ENCODE data around the gene PCLO.
"Not testable (repeated sequence)": the region's sequence is repeated elsewhere in the genome, so short reads cannot be mapped to it uniquely, and the experiment has no call there.

The PCLO gene

GRCh38 chr7:82729172-82730030, 433.3 kb downstream of the PCLO start:
- peak; percentile 41 for DNase-seq (ENCODE audit: low spot score)

DNA sequence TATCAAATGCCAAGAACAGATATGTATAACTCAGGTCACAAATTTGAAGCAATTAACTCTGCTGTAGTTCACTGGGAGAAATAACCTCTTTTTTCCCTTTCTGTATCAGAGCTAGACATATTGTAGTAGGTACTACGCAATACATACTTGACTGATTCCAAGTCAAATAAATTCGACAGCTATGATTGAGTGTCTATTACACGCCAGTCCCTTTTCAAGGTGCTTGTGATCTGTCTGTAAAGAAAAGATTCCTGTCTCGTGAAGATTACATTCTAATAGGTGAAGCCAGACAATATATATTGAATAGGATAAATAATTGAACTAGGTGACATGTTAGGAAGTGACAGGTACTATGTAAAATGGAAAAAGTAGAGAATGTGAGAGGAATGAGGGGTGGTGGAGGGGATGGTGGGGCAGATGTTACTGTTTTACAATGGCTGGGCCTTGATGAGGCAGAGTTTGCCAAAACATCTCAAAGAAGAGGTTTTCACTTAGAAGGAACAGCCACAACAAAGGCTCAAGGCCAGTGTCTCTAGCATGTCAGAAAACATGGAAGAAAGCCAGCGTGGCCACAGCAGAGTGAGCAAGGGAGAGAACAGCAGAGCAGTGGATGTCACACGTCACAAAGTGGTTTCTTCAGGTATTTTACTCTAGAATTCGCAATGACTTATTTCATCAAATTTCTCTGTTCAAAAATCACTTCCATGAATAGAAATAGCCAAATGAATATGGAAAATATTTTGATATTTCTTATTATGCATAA, 436.5 kb downstream of the PCLO start:
- no peak for DNase-seq (ENCODE audit: low spot score)

GRCh38 chr7:82723411-82723810, 439.3 kb downstream of the PCLO start:
- DNase-seq (ENCODE audit: low spot score) = no peak

GRCh38 chr7:82722946-82723345, 439.7 kb downstream of the PCLO start:
- no peak for DNase-seq (ENCODE audit: low spot score)

- no peak for DNase-seq (ENCODE audit: low spot score)
Observed at GRCh38 chr7:82715344-82715743, 447.3 kb downstream of the PCLO start.

DNA sequence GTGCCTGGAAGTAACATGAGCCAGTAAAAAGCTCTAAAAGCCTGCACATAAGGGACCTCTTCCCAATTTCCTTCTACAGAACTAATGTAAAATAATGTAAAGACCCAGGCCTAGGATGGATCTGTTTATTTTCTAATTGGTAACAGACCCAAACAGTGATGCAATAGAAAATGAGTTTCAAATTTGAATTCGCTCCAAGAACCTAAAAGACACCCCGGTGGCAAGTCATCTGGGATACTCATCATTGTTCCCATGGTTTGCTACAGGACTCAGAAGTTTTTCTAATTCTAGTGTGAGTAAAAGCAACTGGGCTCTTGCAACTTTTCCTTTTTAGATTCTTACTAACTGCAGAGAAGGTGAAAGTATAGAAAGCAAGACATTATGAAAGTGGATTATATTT, 447.8 kb downstream of the PCLO start:
- DNase-seq (ENCODE audit: low spot score) = no peak

- DNase-seq (ENCODE audit: low spot score) = no peak
Observed at GRCh38 chr7:82713506-82713905, 449.2 kb downstream of the PCLO start.

DNA sequence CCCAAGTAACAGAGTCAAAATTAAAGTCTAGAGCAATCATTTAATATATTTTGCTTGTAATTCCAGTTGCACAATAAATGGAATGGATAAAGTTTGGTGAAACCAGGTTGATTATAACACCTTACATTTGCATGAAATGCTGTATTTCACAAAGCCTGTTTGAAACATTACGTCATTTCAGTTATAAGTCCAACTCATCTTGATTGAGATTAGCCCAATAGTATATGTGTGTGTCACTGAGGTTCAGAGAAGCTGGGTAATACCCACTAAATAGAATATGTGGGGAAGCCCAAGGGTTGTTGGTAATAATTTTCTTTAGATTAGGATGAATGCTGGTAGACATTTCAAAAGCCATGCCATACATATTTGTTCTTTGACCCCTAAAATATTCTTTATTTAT, 456.3 kb downstream of the PCLO start:
- not testable (repeated sequence) for DNase-seq (ENCODE audit: low spot score)

GRCh38 chr7:82705517-82706260, 457.0 kb downstream of the PCLO start:
- DNase-seq (ENCODE audit: low spot score) = no peak

DNA sequence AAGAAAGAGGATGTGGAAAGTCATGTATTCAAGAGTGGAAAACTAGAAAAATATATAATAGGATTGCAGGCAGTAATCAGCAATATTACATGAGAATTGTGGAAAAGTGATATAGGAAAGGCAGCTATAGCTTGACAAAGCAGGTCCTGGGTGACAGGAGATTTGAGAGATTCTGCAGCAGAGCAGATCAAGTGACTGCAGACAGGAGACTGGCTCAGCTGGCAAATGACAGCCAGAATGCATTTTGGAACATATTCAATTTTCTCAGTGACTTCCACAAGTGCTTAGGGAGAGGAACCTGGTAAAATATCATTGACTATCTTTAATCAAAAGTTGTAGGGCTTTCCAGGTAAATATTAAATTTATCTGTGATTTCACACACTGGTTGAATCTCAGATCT, 458.6 kb downstream of the PCLO start:
- no peak for DNase-seq (ENCODE audit: low spot score)

All from cerebellar cortex (tissue), 1 donor.